Measurements from ENCODE around the gene ATP5PD.
A peak's percentile ranks its signal among the peaks of the same experiment; 100 is the strongest.
"Not testable (repeated sequence)": the region's sequence is repeated elsewhere in the genome, so short reads cannot be mapped to it uniquely, and the experiment has no call there.

Gene ATP5PD

DNA sequence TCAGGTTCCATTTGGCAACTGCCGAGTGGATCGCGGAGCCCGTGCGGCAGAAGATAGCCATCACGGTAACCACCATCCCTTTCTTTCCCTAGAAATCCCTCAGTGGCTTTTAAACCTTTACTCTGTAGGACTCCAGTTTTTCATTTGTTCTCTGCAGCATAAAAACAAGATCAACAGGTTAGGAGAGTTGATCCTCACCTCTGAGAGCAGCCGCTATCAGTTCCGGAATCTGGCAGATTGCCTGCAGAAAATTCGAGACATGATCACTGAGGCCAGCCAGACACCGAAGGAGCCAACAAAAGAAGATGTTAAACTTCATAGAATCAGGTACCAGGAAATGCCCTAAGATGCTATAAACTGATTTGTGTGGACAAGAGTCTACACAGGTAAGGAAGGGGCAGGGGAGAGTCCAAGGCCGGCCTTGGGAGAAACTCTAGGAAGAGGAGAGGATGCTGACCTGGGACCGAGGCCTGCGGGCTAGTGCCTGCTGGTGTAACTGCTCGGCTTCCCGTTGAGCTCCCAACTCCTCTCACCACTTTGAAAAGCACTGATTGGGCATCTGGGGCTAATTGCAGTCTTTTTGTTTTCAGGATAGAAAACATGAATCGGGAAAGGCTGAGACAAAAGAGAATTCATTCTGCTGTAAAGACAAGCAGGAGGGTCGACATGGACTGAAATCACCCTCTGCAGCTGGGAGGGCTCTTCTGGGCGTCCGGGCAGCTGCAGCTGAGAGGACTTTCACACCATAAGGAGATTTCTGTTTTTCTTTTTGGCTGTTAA is 26.2 kb downstream of the ATP5PD start:
- no peak for DNase-seq (ENCODE audit: low read depth in 2 of 2)

DNA sequence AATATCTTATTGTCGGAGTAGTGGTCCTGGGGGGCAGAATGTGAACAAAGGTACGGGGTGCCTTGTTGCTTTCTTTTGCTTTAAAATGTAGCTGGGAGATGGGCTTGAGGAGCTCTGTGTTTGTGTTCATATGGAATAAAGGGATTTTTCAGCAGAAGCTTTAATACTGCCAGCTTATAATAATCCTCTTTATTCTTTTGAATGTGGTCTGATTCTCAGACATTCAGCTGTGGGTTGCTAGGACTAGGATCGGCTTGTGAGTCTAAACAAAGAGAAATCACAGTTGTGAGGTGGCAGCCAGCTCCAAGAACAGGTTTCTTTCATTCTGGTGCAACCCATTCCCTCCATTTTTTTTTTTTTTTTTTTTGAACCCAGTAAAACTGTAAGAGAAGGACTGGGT is 27.1 kb downstream of the ATP5PD start:
- no peak for DNase-seq (ENCODE audit: low read depth in 2 of 2)

DNA sequence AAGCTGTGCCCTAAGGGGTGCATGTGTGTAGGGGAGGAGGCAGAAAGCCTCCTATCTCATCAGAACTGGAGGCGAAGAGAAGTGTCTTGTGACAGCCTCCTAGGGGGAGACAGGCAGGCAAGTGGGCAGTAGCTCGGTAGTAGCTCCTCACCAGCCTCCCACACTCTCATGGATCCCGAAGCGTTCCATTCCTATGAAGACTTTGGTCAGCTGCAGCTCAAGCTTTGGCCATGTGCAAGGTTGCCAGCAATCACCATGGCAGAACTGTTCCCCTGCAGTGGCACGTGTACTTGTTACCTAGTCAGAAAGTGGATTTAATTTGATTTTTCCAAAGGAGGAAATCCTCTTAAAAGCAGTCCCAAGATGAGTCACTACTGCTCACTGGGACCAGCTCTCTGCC is 27.6 kb downstream of the ATP5PD start:
- DNase-seq (ENCODE audit: low read depth in 2 of 2): no peak

DNA sequence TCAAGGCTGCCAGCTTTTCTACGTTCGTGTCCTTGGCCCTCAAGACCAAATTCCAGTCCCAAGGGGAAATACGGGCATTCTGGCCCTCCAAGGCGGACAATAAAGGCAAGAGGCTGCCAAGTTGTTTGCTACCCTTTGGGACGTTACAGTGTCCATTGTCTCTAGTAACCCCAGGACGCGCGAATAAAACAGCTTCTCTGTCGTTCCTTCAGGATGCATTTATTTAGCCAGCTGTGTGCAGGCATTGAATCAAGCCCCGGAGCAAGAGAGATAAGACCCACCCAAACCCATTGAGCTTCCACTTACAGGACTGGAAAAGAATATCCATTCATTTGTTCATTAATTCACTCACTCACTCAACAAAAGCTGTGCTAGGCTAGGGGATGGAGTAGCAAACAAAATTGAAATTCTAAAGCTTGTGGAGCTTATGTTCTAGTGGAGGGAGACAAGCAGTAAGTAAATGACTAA is 33.6 kb downstream of the ATP5PD start:
- no peak for DNase-seq (ENCODE audit: low read depth in 2 of 2)

DNA sequence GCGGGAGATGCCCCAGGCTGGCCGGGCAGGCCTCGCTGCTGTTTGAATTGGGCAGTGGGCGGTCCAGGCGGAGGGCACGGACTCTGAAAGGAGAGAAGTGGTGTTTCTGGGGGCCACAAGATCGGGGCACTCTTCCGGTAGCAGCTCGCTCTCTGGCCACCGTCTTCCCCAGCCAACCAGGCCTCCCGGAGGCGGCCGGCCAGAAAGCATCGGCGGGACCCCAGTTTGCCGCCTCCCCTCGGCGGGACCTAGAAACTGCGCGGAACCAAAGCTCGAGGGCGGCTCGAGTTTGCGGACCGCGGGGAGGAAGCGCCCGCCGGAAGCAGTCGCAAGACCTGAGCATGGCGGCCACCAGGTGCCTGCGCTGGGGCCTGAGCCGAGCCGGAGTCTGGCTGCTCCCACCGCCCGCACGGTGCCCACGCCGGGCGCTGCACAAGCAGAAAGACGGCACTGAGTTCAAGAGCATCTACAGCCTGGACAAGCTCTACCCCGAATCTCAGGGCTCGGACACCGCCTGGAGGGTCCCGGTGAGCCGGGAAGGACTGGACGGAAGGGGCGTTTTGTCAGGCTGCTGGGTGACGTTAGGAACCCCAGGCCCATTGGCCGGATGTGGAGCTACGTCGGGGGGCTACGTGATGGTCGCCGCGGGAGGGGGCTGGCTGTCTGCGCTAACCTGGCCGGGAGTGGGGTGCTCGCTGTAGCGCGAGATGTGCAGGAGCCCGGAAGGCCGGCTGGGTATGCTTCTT is 34.2 kb downstream of the ATP5PD start, which contains the start of gene MRPL58:
MRPL58 (plus strand) TSS at position 325 of the 746 bp plus-strand sequence; CDS start at position 342, 17 bp downstream.
- peak; percentile 60 to 62 for DNase-seq (ENCODE audit: low read depth in 2 of 2)

DNA sequence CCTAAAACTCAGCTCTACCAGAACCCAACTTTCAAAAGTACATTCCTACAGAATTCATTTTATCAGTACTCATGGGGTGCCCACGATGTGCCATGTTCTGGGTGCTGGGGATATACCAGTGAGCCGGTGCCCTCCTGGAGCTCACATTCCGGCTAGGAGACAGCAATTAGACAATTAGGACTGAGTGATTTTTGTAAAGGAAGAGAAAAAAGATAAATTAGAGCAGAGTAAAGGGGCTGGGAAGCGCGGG is 34.7 kb downstream of the ATP5PD start:
- no peak for DNase-seq (ENCODE audit: low read depth in 2 of 2)

DNA sequence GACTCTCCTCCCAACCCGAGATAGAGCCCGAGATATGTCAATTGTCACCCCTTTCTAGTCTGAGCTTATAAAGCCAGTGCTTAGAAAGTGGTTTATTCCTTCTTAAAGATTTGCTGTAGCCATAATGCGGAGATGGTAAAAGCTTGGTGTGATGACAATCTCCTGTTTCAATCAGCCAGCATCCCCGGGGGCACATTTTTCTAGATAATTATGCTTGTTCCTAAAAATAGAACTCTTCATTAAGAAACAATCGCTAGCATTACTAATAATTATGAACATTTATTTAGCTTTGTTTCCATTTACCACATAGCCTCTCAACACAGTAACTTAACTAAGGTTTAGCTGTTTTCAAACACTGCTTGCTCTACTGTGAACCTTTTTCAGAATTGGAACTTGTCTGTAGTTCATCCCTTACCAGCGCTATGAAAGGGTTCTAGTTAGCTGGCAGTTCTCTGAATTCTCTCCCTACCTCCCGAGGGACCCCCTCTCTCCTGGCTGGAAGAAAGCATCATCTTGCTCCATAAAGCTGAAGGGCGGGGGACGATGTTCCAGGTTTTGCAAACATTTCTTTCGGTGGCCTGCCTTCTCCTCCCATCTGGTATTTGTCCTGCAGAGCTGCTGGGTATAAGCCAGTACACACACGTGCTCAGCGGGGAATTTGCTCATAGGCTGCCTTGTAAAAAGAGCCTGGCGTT is 35.2 kb downstream of the ATP5PD start:
- DNase-seq (ENCODE audit: low read depth in 2 of 2): no peak

DNA sequence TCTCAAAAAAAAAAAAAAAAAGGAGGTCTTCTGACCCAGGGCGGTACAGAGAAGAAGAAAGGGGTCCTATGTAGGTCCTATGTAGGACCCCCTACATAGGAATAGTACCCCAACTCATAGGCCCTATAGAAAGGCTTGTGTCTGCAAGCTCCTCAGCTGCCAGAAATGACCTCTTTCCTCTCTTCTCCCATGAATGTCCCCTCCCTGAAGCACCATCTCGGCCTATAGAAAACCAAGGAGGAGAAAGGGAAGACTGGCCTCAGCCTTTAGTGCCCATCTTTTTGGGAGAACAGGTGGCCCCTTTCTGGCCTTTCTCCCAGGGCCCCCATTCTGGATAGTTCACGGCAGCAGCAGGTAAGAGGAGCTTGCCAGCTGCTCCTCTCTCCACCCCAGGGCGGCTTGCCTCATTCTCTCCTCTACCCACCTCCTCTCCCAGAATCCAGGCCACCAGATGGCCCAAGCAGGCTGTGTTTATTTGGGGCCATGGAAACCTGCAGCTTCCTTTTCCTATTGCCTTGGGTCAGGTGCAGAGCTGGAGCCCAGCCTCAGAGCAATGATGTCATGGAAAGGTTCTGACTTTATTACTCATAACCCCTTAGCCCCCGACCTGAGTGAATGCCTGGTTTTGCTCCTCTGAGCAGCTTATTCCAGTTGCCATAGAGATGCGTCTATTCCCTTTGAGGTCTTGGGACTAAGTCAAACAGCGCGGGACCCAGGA is 35.9 kb downstream of the ATP5PD start:
- no peak for DNase-seq (ENCODE audit: low read depth in 2 of 2)

DNA sequence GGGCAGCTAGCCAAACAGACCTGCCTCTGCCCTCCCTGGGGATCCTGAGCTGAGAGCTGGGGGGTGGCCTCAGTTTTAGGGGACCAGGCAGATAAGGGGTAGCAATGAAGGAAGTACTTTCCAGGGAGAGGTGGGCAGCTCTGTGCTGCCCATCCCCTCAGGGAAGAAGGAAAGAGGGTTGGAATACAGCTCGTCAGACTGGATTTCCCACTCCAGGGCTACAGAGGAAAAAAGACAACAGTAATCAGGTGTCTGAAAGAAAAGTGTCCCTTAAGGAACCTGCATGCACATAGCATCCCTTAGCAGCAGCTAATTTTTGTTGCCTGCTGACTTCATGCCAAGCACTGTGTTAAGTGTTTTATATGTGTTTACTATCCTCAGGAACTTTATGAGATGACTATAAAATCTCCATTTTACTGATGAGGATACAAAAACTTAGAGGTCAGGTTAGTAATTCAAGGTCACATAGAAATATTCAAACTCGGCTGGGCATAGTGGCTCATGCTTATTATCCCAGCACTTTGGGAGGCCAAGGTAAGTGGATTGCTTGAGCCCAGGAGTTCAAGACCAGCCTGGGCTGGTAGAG is 37.5 kb downstream of the ATP5PD start:
- no peak for DNase-seq (ENCODE audit: low read depth in 2 of 2)

DNA sequence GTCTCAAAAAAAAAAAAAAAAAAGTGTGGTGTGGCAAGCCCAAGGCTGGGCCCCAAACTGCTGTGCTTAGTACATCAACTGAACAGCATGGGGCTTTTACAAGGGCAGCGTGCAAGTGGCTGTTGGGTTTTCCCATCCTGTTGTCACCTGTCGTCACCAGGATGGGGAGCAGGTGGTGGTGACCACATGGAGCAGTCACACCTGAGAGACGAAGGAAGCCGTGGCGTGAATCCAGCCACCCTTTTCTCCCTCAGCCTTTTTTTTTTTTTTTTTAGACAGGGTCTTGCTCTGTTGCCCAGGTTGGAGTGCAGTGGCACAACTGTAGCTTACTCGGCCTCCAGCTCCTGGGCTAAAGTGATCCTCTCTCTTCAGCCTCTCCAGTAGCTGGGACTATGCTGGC is 38.4 kb downstream of the ATP5PD start:
- no peak for DNase-seq (ENCODE audit: low read depth in 2 of 2)

DNA sequence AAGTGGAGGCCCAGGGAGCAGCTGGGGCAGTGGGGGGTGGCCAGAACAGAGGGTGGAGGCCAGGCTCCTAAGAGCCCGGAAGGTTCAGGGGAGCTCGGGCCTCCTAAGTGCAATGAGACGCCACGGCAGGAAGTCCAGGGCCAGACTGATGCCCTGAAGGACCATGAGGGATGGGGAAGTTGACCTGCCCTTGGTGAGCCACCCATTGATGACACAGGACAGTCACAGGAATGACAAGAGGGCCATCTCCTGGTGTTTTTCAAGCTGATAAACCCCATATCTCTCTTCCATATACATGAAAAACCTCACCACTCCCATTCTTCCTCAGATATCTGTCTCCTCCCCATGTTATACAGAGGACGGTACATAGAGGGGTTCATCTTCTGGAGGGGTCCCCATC is 40.1 kb downstream of the ATP5PD start:
- no peak for DNase-seq (ENCODE audit: low read depth in 2 of 2)

DNA sequence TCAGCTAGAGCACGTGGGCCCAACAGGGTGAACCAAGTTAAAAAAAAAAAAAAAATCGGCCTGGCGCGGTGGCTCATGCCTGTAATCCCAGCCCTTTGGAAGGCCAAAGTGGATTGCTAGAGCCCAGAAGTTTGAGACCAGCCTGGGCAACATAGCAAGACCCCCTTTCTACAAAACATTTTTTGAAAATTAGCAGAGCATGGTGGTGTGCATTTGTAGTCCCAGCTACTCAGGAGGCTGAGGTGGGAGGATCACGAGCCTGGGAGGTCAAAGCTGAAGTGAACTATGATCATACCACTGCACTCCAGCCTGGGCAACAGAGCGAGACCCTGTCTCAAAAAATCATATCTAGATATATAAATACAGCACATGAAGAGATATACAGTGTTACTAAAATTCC is 40.7 kb downstream of the ATP5PD start:
- not testable (repeated sequence) for DNase-seq (ENCODE audit: low read depth in 2 of 2)

DNA sequence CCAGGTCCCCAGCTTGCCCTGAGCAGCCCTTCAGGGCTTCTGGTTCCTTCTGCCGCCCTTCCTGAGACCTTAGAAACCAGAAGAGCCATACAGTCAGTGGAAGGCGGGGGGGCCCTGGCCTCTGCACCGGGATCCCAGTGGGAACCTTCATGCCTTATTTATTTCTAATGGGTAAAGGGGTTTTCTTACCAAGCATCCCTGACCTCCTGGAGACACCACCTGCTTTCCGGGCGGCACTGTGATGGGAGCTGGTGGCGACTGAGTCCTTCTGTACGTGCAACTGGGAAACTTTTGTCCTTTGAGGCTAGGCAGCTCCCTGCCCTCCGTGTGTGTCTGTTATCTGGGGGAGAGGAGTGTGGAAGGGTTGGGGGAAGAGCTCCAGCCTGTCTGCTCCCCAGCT is 41.5 kb downstream of the ATP5PD start:
- DNase-seq (ENCODE audit: low read depth in 2 of 2): no peak

DNA sequence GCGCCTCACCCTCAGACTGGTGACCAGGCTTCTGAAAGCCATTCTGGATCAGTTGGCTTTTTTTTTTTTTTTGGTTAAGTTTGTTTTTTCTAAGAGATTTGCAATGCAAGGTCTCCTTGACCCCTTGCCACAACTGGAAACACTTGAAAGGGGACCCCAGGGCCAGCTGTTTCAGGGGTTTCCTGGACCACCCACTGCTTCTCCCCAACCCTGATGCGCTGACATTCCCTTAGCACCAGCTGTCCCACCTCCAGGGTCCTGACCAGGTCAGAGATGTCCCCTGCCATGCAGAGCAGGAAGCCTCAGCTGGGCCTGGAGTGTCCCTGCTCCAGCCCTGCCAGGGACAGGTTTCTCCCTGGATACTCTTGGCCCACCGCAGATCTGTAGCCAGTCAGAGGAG is 42.4 kb downstream of the ATP5PD start:
- no peak for DNase-seq (ENCODE audit: low read depth in 2 of 2)

DNA sequence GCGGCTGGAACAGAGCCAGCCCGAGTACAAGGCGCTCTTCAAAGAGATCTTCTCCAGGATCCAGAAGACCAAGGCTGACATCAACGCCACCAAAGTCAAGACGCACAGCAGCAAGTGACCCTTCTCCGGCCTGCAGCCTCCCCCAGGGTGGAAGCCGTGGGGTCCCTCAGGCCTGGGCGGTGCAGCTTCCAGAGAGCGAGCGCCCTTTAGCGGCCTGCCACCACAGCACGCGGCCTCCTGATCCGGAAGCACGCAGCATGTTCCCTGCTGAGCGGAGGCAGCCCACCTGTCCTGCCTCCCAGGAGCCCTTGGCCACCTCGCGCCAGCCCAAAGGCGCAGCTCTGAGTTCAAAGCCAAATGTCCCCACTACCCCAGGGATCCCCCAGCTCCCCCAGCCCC is 42.8 kb downstream of the ATP5PD start:
- no peak for DNase-seq (ENCODE audit: low read depth in 2 of 2)

DNA sequence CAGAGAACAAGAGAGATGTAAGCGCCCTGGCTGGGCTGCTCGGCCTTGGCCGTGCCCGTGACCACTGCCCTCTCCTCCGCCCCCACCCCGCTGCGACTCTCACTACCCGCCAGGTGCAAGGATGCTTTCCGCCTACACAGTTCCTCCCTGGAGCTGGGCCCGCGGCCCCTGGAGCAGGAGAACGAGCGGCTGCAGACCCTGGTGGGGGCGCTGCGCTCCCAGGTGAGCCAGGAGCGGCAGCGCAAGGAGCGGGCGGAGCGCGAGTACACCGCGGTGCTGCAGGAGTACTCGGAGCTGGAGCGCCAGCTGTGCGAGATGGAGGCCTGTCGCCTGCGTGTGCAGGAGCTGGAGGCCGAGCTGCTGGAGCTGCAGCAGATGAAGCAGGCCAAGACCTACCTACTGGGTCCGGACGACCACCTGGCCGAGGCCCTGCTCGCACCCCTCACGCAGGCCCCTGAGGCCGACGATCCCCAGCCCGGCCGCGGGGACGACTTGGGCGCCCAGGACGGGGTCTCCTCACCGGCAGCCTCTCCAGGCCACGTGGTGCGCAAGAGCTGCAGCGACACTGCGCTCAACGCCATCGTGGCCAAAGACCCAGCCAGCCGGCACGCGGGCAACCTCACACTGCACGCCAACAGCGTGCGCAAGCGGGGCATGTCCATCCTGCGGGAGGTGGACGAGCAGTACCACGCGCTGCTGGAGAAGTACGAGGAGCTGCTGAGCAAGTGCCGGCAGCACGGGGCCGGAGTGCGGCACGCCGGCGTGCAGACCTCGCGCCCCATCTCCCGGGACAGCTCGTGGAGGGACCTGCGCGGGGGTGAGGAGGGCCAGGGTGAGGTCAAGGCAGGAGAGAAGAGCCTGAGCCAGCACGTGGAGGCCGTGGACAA is 43.5 kb downstream of the ATP5PD start:
- no peak for DNase-seq (ENCODE audit: low read depth in 2 of 2)

DNA sequence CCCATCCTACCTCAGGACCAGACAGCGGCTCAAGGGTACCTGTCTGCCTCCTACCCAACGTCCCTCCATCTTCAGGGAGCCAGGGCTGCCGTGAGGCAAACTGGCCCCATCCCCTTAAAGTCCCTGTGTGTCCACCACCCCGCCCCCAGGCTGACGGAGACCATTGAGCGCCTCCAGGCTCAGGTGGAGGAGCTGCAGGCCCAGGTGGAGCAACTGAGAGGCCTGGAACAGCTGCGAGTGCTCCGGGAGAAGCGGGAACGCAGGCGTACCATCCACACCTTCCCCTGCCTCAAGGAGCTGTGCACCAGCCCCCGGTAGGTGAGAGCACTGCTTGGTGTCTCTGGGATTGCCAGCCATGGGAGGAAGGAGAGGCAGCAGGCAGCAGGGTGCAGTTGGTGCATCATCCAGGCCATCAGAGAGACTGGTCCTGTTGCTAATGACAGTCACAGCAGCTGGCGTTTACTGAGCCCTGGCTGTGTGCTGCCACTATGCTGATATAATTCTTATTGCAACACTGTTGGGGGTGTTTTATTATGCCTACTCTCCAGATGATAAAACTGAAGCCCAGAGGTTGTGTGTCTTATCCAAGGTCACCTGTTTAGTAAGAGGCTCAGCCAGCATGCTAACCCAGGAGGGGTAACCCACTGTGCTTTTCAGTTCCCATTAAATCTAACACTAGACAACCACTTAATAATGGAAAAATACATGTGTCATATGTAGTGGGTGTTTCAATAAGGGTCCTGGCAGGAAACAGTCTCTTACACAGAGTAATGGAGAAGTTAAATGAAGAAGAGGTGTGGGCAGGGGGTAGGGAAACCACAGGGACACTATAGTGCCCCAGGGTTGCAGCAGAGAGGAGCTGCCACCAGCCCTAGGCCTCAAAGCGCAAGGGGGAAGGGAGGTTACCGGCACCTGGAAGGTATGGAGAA is 44.6 kb downstream of the ATP5PD start:
- DNase-seq (ENCODE audit: low read depth in 2 of 2): no peak

DNA sequence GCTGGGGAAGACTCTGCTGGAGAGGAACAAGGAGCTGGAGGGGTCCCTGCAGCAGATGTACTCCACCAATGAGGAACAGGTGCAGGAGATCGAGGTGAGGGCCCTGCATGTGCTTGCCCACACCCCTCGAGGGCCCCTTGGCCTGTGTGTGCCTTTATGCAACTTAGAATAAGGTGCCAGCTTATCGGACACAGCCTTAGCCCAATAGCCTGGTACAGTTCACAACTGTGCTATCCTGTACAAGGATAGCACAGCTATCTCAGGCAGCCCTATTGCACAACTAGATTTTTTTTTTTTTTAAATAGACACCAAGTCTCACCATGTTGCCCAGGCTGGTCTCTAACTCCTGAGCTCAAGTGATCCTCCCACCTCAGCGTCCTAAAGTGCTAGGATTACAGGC is 47.2 kb downstream of the ATP5PD start:
- DNase-seq (ENCODE audit: low read depth in 2 of 2): no peak

DNA sequence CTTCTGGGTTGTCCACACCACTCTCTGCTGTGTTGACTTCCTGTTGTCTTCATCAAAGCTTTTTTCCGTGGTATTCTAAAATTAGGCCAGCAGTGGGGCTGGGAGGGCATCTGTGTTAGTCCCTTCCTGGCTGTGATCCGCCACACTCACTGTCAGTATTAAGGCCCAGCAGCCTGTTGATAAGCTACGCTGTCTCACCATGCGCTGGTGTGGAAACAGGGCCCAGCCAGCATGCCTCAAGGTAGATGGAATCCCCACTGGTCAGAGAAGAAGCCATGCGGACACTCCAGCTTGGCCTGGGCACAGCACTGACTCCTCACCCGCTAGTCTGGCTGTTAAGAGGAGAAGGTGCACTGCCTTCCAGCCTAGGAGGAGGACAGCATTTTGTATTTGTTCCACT is 48.0 kb downstream of the ATP5PD start:
- DNase-seq (ENCODE audit: low read depth in 2 of 2): no peak

DNA sequence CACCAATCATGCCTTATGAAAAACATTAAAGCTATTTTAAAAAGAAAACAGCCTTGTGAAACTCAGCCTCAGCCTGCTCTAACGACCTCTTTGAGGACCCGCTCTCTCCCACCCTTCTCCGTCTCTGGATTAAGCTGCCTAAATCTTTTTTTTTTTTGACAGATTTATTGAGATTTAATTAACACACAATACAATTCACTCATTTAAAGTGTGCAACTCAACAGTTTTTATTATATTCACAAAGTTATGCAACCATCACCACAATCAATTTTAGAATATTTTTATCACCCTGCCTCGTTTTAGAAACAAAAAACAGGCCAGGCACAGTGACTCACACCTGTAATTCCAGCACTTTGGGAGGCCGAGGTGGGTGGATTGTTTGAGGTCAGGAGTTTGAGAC is 50.9 kb downstream of the ATP5PD start:
- no peak for DNase-seq (ENCODE audit: low read depth in 2 of 2)
